Fibroblast of lung (primary cell): Measurements from ENCODE around the gene AKR1B15. TPM values are rescaled to one million over a fixed set of nuclear protein-coding genes. Genes with fewer than 3 reads are reported as not detected.

Source experiments
- DNase-seq, 2 donors: peaks; one replicate each; pipeline versions ENCODE4 v3.0.0 to v3.0.0-alpha.2; 2010; ENCODE audit warnings: low read depth in 2 of 2
- H2AFZ ChIP-seq: 2 replicates; pipeline ENCODE4 v1.5.1; 2012; ENCODE audit warnings: low read length, control low read depth, inconsistent platforms
- H3K27ac ChIP-seq: 2 replicates; pipeline ENCODE4 v1.5.1; 2011; ENCODE audit warnings: low read length, control low read depth; ENCODE audit not compliant: insufficient read depth
- H3K27me3 ChIP-seq: 2 replicates; pipeline ENCODE4 v1.5.1; 2011; ENCODE audit warnings: mild to moderate bottlenecking, low read length; ENCODE audit not compliant: control insufficient read depth, insufficient read depth
- H3K36me3 ChIP-seq: 2 replicates; pipeline ENCODE4 v1.5.1; 2011; ENCODE audit warnings: low read length; ENCODE audit not compliant: control insufficient read depth, insufficient read depth
- H3K4me1 ChIP-seq: 2 replicates; pipeline ENCODE4 v1.5.1; 2011; ENCODE audit warnings: low read length; ENCODE audit not compliant: control insufficient read depth, insufficient read depth; ENCODE audit errors: extremely low read depth
- H3K4me2 ChIP-seq: 2 replicates; pipeline ENCODE4 v1.5.1; 2011; ENCODE audit warnings: low read length, control low read depth; ENCODE audit not compliant: insufficient read depth; ENCODE audit errors: extremely low read depth
- H3K4me3 ChIP-seq, 4 experiments: fragments of 200-600 bp in 1 of 4; sonication (generic) in 1 of 4; replicated peaks in 1 of 4; 2 replicates each; pipeline ENCODE4 v1.5.1; 2011 to 2016; ENCODE audit warnings: low read length in 4 of 4, low read depth in 3 of 4, mild to moderate bottlenecking in 3 of 4, control low read depth in 2 of 4, inconsistent platforms in 1 of 4, mixed read lengths in 1 of 4; ENCODE audit not compliant: insufficient read depth in 1 of 4; ENCODE audit errors: control extremely low read depth in 1 of 4
- H3K79me2 ChIP-seq: 2 replicates; pipeline ENCODE4 v1.5.1; 2012; ENCODE audit warnings: mild to moderate bottlenecking, low read length, inconsistent platforms; ENCODE audit not compliant: control insufficient read depth, insufficient read depth
- H3K9ac ChIP-seq: 2 replicates; pipeline ENCODE4 v1.5.1; 2011; ENCODE audit warnings: mild to moderate bottlenecking, low read length, control low read depth; ENCODE audit not compliant: insufficient read depth
- H3K9me3 ChIP-seq: 2 replicates; pipeline ENCODE4 v1.5.1; 2012; ENCODE audit warnings: low read depth, low read length; ENCODE audit not compliant: control insufficient read depth, insufficient read depth
- H4K20me1 ChIP-seq: 2 replicates; pipeline ENCODE4 v1.5.1; 2011; ENCODE audit warnings: low read length; ENCODE audit not compliant: control insufficient read depth, insufficient read depth; ENCODE audit errors: extremely low read depth
- CTCF ChIP-seq, 2 donors: IDR thresholded peaks in 1 of 2; conservative IDR thresholded peaks in 1 of 2; 1 replicate in 1 of 2; 2 replicates in 1 of 2; pipeline ENCODE4 v1.5.1; 2011 to 2012; ENCODE audit warnings: low read length in 2 of 2, control low read depth in 1 of 2, inconsistent platforms in 1 of 2, low read depth in 1 of 2, mild to moderate bottlenecking in 1 of 2
- EZH2 ChIP-seq: IDR thresholded peaks from 2 replicates; pipeline ENCODE4 v1.5.1; 2012; ENCODE audit warnings: low read length, control low read depth, mild to moderate bottlenecking; ENCODE audit errors: missing control alignments
- polyA plus RNA-seq, 2 donors: library from polyadenylated mRNA; depleted of rRNA in 1 of 2; stranded (reverse) in 1 of 2; unstranded in 1 of 2; fragments of >200 nt; gene quantifications; 2 replicates each; pipeline ENCODE4 v1.2.1, GENCODE V29; 2011 to 2012; ENCODE audit warnings: missing spikeins in 1 of 2
- total RNA-seq: library from RNA; depleted of rRNA; stranded (reverse); fragments of >200 nt; gene quantifications from 2 replicates; pipeline ENCODE4 v1.2.1, GENCODE V29; 2014

AKR1B15 gene
- total and polyA plus RNA-seq, 2 donors (not counting 1 experiment from before 2014, with no cell fraction given) = not detected

- H3K27ac ChIP-seq = no peak overlapping the region
- H2AFZ ChIP-seq = no peak overlapping the region
- peaks cover 10% of the 10 kb centered on the region for H3K27me3 ChIP-seq
- no peaks in the 10 kb centered on the region for H4K20me1 ChIP-seq
- H3K4me2 ChIP-seq = no peak overlapping the region
- DNase-seq = no peak
- no peaks in the 10 kb centered on the region for H3K4me1 ChIP-seq
- H3K9me3 ChIP-seq = no peaks in the 10 kb centered on the region
- H3K36me3 ChIP-seq = no peaks in the 10 kb centered on the region
- H3K9ac ChIP-seq = no peak overlapping the region
- no peak overlapping the region for H3K4me3 ChIP-seq
- no peaks in the 10 kb centered on the region for H3K79me2 ChIP-seq
- TF ChIP-seq CTCF (conservative IDR thresholded peaks at IDR 0.05 in 1 of 2, IDR thresholded peaks at IDR 0.05 in 1 of 2; ENCODE audit: low read depth in 1 of 2, low read length in 2 of 2) (no peak), EZH2 (no peak)
Observed at GRCh38 chr7:134585897-134586296, 37.0 kb downstream of the AKR1B15 start.

- Histone ChIP-seq H3K36me3 (no peaks in the 10 kb centered on the region), H3K9me3 (no peaks in the 10 kb centered on the region), H4K20me1 (no peaks in the 10 kb centered on the region), H3K4me3 (no peak overlapping the region), H3K9ac (no peak overlapping the region), H2AFZ (no peak overlapping the region), H3K79me2 (no peaks in the 10 kb centered on the region), H3K4me1 (no peaks in the 10 kb centered on the region), H3K27me3 (peaks cover 7% of the 10 kb centered on the region), H3K27ac (no peak overlapping the region), H3K4me2 (no peak overlapping the region)
- DNase-seq = no peak
- no peak for TF ChIP-seq EZH2
- no peak for TF ChIP-seq CTCF (conservative IDR thresholded peaks at IDR 0.05 in 1 of 2, IDR thresholded peaks at IDR 0.05 in 1 of 2; ENCODE audit: low read depth in 1 of 2, low read length in 2 of 2)
Observed at GRCh38 chr7:134587750-134588149, 38.8 kb downstream of the AKR1B15 start.

GRCh38 chr7:134589491-134589941, 40.6 kb downstream of the AKR1B15 start:
- Histone ChIP-seq H3K79me2 (no peaks in the 10 kb centered on the region), H3K9me3 (no peaks in the 10 kb centered on the region), H3K4me1 (no peaks in the 10 kb centered on the region), H3K27ac (no peak overlapping the region), H4K20me1 (no peaks in the 10 kb centered on the region), H3K4me3 (no peak overlapping the region), H3K36me3 (no peaks in the 10 kb centered on the region), H3K4me2 (no peak overlapping the region), H2AFZ (no peak overlapping the region), H3K27me3 (peaks cover 4% of the 10 kb centered on the region), H3K9ac (no peak overlapping the region)
- TF ChIP-seq CTCF (conservative IDR thresholded peaks at IDR 0.05 in 1 of 2, IDR thresholded peaks at IDR 0.05 in 1 of 2; ENCODE audit: low read depth in 1 of 2, low read length in 2 of 2) = no peak
- no peak for TF ChIP-seq EZH2
- DNase-seq = peak in 1 of 2 donors; percentile 38
